GM12873 (cell line): ENCODE results near the gene IL33.

Experiments used
- TF ChIP-seq, protein P1 (sequence below): IDR thresholded peaks from 2 replicates; pipeline ENCODE4 v1.5.1; 2012; ENCODE audit warnings: low read depth, mild to moderate bottlenecking, moderate library complexity, low read length, control low read depth; ENCODE audit not compliant: insufficient read depth; ENCODE audit errors: missing control alignments

IL33 gene, protein sequence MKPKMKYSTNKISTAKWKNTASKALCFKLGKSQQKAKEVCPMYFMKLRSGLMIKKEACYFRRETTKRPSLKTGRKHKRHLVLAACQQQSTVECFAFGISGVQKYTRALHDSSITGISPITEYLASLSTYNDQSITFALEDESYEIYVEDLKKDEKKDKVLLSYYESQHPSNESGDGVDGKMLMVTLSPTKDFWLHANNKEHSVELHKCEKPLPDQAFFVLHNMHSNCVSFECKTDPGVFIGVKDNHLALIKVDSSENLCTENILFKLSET

DNA sequence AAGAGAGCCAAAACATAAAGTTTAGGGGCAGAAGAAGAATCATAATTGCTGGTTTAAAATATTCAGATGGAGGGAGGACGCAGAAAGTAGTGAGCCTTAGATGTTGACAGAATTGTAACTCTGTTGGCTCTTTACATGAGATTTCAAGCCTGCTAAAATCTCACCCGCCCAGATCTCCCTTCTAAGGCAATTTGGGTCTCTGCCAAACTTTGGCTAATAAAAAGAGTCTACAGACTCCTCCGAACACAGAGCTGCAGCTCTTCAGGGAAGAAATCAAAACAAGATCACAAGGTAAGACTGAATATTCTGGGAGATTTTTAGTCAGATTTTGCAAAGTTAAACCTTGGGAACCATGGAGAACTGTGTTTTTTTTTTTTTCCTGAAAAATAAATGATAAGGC, at the start of gene IL33:
Gene IL33 (plus strand): TSS at position 246 of the 400 bp plus-strand sequence. CDS start 25,888 bp downstream, outside the sequence.
- TF ChIP-seq, protein P1, sequence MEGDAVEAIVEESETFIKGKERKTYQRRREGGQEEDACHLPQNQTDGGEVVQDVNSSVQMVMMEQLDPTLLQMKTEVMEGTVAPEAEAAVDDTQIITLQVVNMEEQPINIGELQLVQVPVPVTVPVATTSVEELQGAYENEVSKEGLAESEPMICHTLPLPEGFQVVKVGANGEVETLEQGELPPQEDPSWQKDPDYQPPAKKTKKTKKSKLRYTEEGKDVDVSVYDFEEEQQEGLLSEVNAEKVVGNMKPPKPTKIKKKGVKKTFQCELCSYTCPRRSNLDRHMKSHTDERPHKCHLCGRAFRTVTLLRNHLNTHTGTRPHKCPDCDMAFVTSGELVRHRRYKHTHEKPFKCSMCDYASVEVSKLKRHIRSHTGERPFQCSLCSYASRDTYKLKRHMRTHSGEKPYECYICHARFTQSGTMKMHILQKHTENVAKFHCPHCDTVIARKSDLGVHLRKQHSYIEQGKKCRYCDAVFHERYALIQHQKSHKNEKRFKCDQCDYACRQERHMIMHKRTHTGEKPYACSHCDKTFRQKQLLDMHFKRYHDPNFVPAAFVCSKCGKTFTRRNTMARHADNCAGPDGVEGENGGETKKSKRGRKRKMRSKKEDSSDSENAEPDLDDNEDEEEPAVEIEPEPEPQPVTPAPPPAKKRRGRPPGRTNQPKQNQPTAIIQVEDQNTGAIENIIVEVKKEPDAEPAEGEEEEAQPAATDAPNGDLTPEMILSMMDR: no peak

DNA sequence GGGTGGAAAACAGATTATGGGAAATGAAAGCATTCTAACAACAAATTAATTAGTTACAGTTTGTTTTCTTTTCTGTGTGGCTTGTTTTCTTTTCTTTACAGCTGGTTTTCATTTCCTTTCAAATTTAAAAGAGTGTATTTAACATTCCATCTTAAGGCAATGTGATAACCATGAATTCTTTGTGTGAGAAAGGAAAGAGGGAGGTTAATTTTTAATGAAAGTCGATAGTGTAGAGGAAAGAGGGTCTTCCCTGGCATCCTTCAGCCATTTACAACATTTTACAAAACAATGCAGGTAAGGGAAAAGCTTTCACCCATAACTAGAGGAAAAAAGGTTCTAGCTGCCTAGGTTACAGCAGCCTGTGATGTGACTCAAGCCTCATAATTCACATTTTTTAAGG, 43.9 kb upstream of the IL33 start:
- TF ChIP-seq, protein P1: no peak

DNA sequence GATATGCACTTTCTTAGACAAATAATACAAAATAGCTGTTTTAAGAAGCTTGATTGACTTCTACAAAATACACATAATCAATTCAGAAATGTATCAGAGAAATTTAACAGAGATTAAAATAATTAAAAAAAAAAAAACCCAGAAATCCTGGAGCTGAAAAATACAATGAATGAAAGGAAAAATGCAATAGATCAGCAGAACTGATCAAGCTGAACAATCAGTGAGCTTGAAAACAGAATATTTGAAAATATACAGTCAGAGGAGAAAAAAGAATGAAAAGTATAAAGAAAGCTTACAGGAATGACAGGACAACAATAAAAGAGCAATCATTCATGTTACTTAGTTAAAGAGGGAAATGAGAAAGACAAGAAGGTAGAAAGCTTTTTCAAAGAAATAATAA, 41.7 kb upstream of the IL33 start:
- TF ChIP-seq, protein P1: no peak

DNA sequence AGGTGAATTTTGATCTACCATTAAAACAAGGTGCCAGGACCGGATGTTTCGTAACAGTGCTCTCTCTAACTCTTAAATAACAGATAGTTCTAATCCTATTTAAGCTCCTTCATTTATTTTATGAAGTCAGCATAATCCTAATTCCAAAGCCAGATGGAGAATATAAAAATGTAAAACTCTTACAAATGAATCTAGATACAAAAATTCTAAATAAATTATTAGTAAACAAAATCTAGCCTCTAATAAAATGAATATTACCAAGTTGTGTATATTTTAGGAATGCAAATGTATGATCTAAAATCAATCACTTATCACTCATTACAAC, 32.4 kb upstream of the IL33 start:
- TF ChIP-seq, protein P1: no peak

DNA sequence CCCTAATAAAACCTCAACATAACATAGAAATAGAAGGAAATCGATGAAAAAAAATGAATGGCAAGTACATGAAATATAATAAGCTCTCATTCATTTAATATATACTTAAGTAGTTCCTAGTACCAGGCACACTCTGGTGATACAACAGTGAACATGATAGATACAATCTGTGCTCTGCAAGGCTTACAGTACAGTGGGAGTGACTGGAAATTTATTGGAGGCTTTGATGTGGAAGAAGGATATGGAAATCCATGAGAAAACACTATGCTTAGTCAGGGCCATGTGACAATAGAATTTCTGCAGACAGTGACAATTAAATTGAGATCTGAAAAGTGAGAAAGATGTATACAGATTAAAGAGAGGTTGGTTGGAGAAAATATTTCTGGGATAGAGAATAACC, 32.0 kb upstream of the IL33 start:
- TF ChIP-seq, protein P1: no peak

DNA sequence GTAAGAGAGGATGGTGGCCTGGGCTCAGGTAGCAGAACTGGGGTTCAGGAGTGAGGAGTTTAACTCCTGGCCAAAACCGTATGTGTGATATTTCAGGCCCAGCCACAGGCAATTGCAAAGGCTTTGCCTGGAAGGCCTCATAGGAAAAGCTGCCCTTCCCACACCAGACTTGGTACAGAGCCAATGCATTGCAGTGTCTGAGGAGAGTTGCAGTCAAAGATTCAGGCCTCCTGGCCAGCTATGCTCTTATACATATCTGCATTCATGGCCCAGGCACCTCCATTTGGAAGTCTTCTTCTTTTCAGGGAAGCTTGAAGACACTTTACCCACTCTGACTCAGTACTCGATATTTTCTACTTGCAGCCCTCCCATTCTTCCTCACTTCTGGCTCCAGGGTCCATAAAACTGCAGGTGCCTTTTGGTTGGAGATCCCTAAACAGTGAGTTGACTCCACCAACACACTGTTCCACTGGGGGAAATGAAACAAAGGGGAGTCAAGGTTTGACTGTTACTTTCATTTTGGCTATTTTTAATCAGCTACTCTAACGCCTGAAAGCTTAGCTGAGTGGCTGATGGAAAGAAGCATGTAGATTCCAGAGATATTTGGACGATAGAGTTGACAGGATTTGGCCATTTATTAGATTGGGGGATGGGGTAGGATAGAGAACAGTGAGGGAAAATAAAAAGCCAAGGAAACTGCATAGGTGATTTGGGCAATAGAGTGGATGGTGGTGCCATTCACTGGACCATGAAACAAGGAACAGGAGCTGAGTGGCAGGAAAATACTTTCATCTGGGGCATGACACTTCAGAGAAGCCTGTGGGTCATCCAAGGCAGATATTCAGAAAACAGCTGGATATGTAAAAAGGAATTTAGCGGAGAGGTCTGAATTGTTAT, 30.6 kb upstream of the IL33 start:
- TF ChIP-seq, protein P1: no peak

DNA sequence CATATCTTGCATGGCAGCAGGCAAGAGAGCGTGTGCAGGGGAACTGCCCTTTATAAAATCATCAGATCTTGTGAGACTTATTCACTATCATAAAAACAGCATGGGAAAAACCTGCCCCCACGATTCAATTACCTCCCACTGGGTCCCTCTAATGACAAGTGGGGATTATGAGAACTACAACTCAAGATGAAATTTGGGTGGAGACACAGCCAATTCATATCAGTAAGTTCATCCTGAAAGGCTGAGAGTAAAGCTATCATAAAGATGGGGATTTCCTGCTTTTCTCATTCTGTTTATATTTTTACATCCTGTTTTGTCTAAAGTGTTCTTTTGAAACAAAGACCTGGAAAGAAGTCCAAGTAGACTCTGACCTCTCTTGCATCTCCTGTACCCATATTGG, 28.9 kb upstream of the IL33 start:
- TF ChIP-seq, protein P1: no peak
